GM12872 (cell line): ENCODE data around the gene CAMSAP1.

Experiments used
- TF ChIP-seq, protein P1 (sequence below): IDR thresholded peaks from 3 replicates; pipeline ENCODE4 v1.5.1; 2011; ENCODE audit warnings: low read depth, mild to moderate bottlenecking, low read length, moderate library complexity; ENCODE audit not compliant: insufficient read depth

CAMSAP1 gene

DNA sequence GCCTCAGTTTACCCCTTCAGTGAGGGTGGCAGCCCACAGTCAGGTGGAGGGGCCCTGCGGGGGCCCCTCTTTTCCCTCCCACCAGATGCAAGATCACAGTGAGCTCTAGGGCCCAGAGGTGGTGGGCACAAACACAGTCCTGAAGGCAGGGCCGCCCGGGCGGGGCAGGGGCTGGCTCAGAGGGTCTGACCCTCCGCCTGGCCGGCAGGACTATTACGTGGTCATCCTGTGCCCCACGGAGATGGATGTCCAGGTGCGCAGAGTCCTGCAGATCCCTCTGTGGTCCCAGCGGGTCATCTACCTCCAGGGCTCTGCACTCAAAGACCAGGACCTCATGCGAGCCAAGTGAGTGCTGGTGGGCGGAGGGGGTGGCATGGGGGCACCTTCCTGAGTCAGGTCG, 141.9 kb downstream of the CAMSAP1 start:
- TF ChIP-seq, protein P1, sequence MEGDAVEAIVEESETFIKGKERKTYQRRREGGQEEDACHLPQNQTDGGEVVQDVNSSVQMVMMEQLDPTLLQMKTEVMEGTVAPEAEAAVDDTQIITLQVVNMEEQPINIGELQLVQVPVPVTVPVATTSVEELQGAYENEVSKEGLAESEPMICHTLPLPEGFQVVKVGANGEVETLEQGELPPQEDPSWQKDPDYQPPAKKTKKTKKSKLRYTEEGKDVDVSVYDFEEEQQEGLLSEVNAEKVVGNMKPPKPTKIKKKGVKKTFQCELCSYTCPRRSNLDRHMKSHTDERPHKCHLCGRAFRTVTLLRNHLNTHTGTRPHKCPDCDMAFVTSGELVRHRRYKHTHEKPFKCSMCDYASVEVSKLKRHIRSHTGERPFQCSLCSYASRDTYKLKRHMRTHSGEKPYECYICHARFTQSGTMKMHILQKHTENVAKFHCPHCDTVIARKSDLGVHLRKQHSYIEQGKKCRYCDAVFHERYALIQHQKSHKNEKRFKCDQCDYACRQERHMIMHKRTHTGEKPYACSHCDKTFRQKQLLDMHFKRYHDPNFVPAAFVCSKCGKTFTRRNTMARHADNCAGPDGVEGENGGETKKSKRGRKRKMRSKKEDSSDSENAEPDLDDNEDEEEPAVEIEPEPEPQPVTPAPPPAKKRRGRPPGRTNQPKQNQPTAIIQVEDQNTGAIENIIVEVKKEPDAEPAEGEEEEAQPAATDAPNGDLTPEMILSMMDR = no peak

- TF ChIP-seq, protein P1 = no peak
Measured at GRCh38 chr9:135764731-135765130, 142.6 kb downstream of the CAMSAP1 start.

DNA sequence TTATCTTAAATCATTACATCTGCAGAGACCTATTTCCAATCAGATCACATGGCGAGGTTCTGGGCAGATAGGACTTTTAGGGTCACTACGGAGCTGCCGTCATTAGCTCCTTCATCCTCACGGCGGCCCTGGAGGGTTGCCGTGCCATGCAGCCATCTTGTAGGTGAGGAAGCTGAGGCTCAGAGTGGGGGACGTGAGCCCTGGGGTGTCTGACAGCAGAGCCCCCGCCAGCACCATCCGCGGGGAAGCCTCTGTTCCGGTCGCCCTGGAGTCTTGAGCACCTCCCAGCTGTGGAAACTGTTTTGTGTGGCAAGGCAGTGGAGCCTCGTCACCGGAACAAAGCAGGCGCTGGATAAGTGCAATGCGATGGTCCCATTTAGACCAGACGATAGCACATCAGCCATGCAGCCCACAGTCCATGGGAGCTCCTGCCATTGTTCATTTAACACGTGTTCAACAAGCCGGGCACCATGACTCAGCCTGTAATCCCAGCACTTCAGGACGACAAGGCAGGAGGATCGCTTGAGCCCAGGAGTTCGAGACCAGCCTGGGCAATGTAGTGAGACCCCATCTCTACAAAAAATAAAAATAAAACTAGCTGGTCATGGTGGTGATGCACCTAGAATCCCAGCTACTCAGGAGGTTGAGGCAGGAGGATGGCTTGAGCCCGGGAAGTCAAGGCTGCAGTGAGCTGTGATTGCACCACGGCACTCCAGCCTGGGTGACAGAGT, 143.5 kb downstream of the CAMSAP1 start:
- TF ChIP-seq, protein P1 = no peak

DNA sequence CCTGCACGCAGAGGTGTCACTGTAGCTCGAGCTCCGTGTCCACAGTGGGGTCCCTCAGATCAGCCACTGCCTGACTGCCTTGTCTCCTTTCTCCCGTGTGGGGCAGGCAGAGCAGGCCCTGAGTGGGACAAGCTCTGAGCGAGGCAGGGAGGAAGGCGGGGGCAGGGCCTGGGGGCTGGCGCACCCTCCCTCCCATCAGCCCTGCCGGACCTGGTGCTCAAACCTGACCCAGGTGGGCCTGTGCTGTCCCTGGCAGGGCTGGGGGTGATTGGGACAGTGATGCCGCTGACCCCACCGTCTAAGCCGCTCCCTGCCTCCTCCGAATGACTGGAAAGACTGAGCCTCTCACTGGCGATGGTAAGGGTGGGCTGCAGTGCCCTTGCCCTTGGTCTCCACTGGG, 144.4 kb downstream of the CAMSAP1 start:
- TF ChIP-seq, protein P1 = no peak

- TF ChIP-seq, protein P1 = no peak
Measured at GRCh38 chr9:135761845-135762168, 145.5 kb downstream of the CAMSAP1 start.

DNA sequence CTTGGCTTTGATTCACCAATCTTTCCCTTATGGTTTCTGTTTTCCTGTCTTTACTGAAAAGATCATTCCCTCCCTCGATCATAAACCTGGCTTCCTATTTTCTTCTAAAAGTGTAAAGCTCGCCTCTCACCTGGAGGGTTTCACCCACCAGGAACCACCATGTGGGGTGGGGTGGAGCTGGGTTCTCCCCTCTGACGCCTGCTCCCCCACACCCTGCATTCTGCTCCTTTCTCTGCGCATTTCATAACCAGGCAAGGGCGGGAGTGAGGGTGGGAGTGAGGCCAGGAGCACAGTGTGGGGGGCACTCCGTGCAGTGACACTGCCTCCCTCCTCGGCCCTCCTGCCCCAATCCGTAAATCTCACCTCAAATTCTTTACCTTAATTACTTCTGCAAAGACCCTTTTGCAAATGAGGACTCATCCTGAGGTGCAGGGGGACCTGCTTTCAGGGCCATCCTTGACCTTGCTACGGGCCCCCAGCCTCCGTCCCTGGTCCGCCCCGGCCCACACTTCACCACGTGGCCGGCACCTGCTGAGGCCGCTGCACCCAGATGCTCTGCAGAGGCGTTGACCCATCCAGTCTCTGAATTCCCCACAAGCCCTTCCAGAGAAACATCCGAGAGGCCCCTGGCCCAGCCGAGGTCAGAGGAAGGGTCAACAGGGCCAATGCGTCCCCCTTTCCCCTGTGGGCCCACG, 146.0 kb downstream of the CAMSAP1 start:
- TF ChIP-seq, protein P1 = no peak

GRCh38 chr9:135760465-135760864, 146.9 kb downstream of the CAMSAP1 start:
- TF ChIP-seq, protein P1 = no peak
